ENCODE data around the gene WIPF2.
"Not testable (repeated sequence)": the region's sequence is repeated elsewhere in the genome, so short reads cannot be mapped to it uniquely, and the experiment has no call there.

WIPF2 gene

DNA sequence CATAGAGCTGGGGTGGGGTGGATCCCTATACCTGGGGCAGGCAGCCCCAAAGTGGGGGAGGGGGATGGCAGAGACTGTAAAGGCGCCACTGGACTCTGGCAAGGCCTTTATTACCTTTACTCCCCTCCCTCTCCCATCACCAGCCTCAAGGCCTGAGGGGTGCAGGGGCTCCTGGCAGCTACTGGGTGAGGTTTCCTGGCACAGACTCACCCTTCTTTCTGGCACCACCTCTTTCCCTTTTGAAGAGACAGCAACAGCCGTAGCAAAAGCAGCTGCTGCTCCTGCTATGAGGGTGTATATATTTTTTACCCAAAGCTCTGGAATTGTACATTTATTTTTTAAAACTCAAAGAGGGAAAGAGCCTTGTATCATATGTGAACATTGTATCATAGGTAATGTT, 24.3 kb upstream of the WIPF2 start:
- DNase-seq (ENCODE audit: low read depth): no peak
- Histone ChIP-seq H3K4me1 (ENCODE audit: control insufficient read depth, insufficient read depth, low read length) (peaks cover 6% of the 10 kb centered on the region), H3K4me3 (ENCODE audit: low read length) (no peak overlapping the region), H3K36me3 (ENCODE audit: control insufficient read depth, insufficient read depth, low read length, severe bottlenecking) (peaks cover 3% of the 10 kb centered on the region), H3K27me3 (replicated peaks; ENCODE audit: control insufficient read depth, insufficient read depth, low read length) (no peaks in the 10 kb centered on the region), H3K9me3 (ENCODE audit: control insufficient read depth, low read length) (no peaks in the 10 kb centered on the region), H3K9ac (ENCODE audit: low read length) (no peak overlapping the region)

DNA sequence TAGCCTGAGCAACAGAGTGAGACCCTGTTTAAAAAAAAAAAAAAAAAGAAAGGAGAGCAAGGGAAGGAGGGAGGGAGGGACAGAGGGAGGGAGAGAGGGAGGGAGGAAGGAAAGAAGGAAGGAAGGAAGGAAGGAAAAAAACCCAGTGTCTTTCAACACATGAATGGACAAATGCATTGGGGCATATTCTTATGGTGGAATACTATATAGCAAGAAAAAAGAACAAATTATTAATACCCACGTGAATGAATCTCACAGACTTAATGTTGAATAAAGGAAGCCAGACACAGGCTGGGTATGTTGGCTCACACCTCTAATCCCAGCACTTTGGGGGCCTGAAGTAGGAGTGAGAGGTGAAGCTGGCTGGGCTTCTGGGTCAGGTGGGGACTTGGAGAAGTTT, 21.6 kb upstream of the WIPF2 start:
- H3K36me3 ChIP-seq (ENCODE audit: control insufficient read depth, insufficient read depth, low read length, severe bottlenecking): peaks cover 3% of the 10 kb centered on the region
- DNase-seq (ENCODE audit: low read depth): no peak
- peaks cover 2% of the 10 kb centered on the region for H3K4me1 ChIP-seq (ENCODE audit: control insufficient read depth, insufficient read depth, low read length)
- H3K9me3 ChIP-seq (ENCODE audit: control insufficient read depth, low read length): no peaks in the 10 kb centered on the region
- no peak overlapping the region for H3K4me3 ChIP-seq (ENCODE audit: low read length)
- H3K9ac ChIP-seq (ENCODE audit: low read length): no peak overlapping the region
- H3K27me3 ChIP-seq (replicated peaks; ENCODE audit: control insufficient read depth, insufficient read depth, low read length): no peaks in the 10 kb centered on the region

DNA sequence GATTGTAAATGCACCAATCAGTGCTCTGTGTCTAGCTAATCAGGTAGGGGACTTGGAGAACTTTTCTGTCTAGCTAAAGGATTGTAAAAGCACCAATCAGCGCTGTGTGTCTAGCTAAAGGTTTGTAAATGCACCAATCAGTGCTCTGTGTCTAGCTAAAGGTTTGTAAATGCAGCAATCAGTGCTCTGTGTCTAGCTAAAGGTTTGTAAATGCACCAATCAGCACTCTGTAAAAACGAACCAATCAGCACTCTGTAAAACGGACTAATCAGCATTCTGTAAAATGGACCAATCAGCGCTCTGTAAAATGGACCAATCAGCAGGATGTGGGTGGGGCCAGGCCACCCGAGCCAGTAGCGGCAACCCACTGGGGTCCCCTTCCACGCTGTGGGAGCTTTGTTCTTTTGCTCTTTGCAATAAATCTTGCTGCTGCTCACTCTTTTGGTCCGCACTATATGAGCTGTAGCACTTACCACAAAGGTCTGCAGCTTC, 21.1 kb upstream of the WIPF2 start:
- not testable (repeated sequence) for H3K9me3 ChIP-seq (ENCODE audit: control insufficient read depth, low read length); H3K36me3 ChIP-seq (ENCODE audit: control insufficient read depth, insufficient read depth, low read length, severe bottlenecking); H3K9ac ChIP-seq (ENCODE audit: low read length); DNase-seq (ENCODE audit: low read depth); H3K4me3 ChIP-seq (ENCODE audit: low read length); H3K4me1 ChIP-seq (ENCODE audit: control insufficient read depth, insufficient read depth, low read length); H3K27me3 ChIP-seq (replicated peaks; ENCODE audit: control insufficient read depth, insufficient read depth, low read length)

DNA sequence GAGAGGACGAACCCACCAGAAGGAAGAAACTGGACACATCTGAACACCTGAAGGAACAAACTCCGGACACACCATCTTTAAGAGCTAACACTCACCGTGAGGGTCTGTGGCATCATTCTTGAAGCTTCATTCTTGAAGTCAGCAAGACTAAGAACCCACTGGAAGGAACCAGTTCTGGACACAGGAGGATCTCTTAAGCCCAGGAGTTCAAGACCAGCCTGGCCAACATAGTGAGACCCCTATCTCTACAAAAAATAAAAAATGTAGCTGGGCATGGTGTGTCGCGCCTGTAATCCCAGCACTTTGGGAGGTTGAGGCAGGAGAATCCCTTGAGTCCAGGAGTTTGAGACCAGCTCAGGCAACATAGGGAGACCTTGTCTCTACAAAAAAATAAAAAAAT, 20.5 kb upstream of the WIPF2 start:
- no peak overlapping the region for H3K9ac ChIP-seq (ENCODE audit: low read length)
- H3K4me1 ChIP-seq (ENCODE audit: control insufficient read depth, insufficient read depth, low read length): peaks cover 4% of the 10 kb centered on the region
- no peaks in the 10 kb centered on the region for H3K27me3 ChIP-seq (replicated peaks; ENCODE audit: control insufficient read depth, insufficient read depth, low read length)
- peaks cover 3% of the 10 kb centered on the region for H3K36me3 ChIP-seq (ENCODE audit: control insufficient read depth, insufficient read depth, low read length, severe bottlenecking)
- no peaks in the 10 kb centered on the region for H3K9me3 ChIP-seq (ENCODE audit: control insufficient read depth, low read length)
- H3K4me3 ChIP-seq (ENCODE audit: low read length): no peak overlapping the region
- DNase-seq (ENCODE audit: low read depth): no peak

DNA sequence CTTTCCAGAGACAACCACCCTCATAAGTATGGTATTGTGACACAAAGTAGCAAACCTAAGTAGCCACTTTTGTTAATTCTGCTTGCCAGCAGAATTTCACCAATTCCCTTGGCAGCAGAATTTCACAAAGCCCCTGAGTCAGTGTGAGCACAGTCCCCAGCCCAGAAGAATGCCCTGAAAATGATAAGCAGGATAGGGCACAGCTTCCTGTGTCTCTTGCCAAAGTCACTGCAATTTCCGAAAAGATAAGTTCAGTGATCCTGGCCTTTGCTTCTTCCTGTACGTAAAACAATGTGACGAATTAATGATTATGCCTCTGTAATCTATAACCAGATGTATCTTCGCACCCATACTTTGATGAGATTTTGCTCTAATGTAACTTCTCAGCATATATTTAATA, 16.0 kb upstream of the WIPF2 start:
- no peaks in the 10 kb centered on the region for H3K27me3 ChIP-seq (replicated peaks; ENCODE audit: control insufficient read depth, insufficient read depth, low read length)
- no peaks in the 10 kb centered on the region for H3K9me3 ChIP-seq (ENCODE audit: control insufficient read depth, low read length)
- H3K4me3 ChIP-seq (ENCODE audit: low read length): no peak overlapping the region
- no peaks in the 10 kb centered on the region for H3K36me3 ChIP-seq (ENCODE audit: control insufficient read depth, insufficient read depth, low read length, severe bottlenecking)
- H3K9ac ChIP-seq (ENCODE audit: low read length): no peak overlapping the region
- peaks cover 4% of the 10 kb centered on the region for H3K4me1 ChIP-seq (ENCODE audit: control insufficient read depth, insufficient read depth, low read length)
- DNase-seq (ENCODE audit: low read depth): no peak

DNA sequence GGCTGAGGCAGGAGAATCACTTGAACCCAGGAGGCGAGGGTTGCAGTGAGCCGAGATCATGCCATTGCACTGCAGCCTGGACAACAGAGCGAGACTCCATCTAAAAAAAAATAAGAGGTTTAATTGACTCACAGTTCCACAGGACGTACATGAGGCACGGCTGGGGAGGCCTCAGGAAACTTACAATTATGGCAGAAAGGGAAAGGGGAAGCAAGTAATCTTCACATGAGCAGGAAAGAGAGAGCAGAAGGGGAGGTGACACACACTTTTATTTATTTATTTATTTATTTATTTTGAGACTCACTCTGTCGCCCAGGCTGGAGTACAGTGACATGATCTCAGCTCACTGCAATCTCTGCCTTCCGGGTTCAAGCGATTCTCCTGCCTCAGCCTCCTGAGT, 12.9 kb upstream of the WIPF2 start:
- H3K9ac ChIP-seq (ENCODE audit: low read length); H3K4me3 ChIP-seq (ENCODE audit: low read length); H3K27me3 ChIP-seq (replicated peaks; ENCODE audit: control insufficient read depth, insufficient read depth, low read length); H3K4me1 ChIP-seq (ENCODE audit: control insufficient read depth, insufficient read depth, low read length); H3K36me3 ChIP-seq (ENCODE audit: control insufficient read depth, insufficient read depth, low read length, severe bottlenecking); DNase-seq (ENCODE audit: low read depth); H3K9me3 ChIP-seq (ENCODE audit: control insufficient read depth, low read length): not testable (repeated sequence)

DNA sequence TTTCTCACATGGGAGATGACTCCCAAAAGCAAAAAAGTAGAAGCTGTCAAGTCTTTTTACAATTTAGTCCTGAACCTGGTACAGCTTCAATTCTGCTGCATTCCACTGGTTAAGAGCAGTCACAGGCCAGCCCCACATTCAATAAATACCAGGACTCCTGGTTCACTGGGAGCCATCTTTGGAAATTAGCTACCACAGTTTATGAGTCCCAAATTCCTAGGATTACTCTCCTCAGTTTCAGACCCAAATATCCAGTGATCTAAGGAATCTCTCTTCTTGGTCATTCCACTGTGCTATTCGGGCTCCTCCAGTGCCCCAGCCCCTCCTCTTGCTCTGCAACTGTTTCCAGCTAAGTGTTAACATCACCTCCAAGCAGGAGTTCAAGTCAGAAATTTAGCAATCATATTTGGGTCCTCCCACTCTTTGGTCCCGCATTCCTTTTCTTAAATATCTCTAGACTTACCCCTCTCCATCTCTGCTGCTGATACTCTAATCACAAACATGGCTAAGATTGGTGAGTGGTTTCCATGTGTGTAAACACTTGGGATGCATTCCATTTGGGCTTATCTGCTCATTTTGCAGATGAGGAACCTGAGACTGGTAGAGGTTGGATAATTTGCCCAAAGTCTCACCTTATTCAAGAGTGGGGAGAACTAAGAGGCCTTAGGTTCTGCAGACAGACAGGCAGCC, 9.6 kb upstream of the WIPF2 start:
- no peaks in the 10 kb centered on the region for H3K4me1 ChIP-seq (ENCODE audit: control insufficient read depth, insufficient read depth, low read length)
- no peaks in the 10 kb centered on the region for H3K9me3 ChIP-seq (ENCODE audit: control insufficient read depth, low read length)
- peak; percentile 52 for DNase-seq (ENCODE audit: low read depth)
- H3K4me3 ChIP-seq (ENCODE audit: low read length): no peak overlapping the region
- H3K9ac ChIP-seq (ENCODE audit: low read length): no peak overlapping the region
- H3K27me3 ChIP-seq (replicated peaks; ENCODE audit: control insufficient read depth, insufficient read depth, low read length): no peaks in the 10 kb centered on the region
- no peaks in the 10 kb centered on the region for H3K36me3 ChIP-seq (ENCODE audit: control insufficient read depth, insufficient read depth, low read length, severe bottlenecking)

DNA sequence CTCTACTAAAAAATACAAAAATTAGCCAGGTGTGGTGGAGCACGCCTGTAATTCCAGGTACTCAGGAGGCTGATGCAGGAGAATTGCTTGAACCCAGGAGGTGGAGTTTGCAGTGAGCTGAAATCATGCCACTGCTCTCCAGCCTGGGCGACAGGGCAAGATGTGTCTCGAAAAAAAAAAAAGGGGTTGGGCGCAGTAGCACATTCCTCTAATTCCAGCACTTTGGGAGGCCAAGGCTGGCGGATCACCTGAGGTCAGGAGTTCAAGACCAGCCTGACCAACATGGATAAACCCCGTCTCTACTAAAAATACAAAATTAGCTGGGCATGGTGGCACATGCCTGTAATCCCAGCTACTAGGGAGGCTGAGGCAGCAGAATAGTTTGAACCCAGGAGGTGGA, 5.2 kb upstream of the WIPF2 start:
- not testable (repeated sequence) for H3K4me1 ChIP-seq (ENCODE audit: control insufficient read depth, insufficient read depth, low read length); H3K36me3 ChIP-seq (ENCODE audit: control insufficient read depth, insufficient read depth, low read length, severe bottlenecking); H3K9ac ChIP-seq (ENCODE audit: low read length); DNase-seq (ENCODE audit: low read depth); H3K4me3 ChIP-seq (ENCODE audit: low read length); H3K9me3 ChIP-seq (ENCODE audit: control insufficient read depth, low read length); H3K27me3 ChIP-seq (replicated peaks; ENCODE audit: control insufficient read depth, insufficient read depth, low read length)

DNA sequence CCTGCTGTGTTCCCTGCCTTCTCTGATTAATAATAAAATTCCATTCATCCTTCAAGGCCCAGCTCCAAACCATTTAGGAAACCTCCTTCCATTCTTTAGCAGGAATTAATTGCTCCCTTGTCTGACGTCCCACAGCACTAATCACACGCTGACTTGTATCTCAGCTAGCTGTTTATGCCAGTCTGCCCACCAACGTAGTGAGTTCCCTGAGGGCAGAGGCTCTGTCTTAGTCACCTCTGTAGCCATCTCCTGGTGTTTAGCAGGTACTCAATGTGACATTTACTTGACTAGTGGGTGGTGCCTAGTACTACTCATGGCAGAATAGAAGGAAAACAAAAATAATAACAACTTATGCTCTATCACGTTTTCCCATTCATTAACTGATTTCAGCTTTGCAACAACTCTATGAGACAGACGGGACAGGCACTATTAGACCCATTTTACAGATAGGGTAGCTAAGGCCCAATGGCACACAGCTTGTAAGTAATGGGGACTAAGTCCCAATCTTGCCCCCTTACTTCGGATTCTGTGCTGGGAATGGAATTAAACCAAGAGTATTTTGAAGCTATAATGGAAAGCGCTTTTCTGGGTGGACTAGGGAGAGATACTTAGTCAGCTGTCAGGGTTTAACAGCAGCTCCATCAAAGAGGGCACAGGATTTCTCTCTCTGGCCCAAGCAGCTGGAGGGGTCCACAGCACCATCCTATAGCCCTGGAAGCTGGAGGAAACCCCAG, 931 bp upstream of the WIPF2 start:
- H3K4me3 ChIP-seq (ENCODE audit: low read length): peak overlapping the region; percentile 82
- no peak for DNase-seq (ENCODE audit: low read depth)
- no peaks in the 10 kb centered on the region for H3K36me3 ChIP-seq (ENCODE audit: control insufficient read depth, insufficient read depth, low read length, severe bottlenecking)
- no peaks in the 10 kb centered on the region for H3K27me3 ChIP-seq (replicated peaks; ENCODE audit: control insufficient read depth, insufficient read depth, low read length)
- no peaks in the 10 kb centered on the region for H3K9me3 ChIP-seq (ENCODE audit: control insufficient read depth, low read length)
- H3K9ac ChIP-seq (ENCODE audit: low read length): peak overlapping the region; percentile 75
- H3K4me1 ChIP-seq (ENCODE audit: control insufficient read depth, insufficient read depth, low read length): no peaks in the 10 kb centered on the region

DNA sequence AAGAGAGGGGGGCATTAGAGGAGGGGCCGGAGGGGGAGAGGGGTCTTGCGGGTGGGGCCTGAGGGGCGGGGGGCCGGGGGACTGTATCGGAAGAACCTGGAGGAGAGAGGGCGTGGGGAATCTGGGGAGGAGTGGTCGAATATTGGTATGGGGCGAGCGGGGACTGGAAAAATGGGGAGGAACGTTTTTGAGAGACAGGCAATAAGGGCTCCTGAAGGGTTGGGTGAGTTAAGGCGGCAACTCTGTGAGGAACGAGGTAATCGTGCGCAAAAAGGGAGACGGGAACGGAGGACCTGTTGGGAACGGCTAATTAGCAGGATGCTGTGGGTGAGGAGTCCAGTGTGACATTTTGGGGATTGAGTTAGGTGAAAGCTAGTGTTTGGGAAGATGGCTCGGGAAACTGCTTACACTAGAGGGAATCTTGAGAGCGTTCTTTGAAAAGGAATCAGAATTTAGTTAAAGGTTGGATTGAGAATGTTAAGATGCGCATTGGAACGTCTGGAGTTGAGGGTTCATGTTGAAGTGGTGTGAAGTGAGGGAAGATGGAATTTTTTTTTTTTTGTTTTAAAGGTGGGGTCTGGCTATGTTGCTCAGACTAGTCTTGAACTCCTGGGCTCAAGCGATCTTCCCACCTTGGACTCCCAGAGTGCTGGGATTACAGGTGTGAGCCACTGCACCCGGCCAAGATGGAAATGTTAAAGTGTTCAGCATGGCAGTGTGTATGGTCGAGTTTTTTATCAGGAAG, 662 bp downstream of the WIPF2 start:
- H3K9me3 ChIP-seq (ENCODE audit: control insufficient read depth, low read length): no peaks in the 10 kb centered on the region
- H3K36me3 ChIP-seq (ENCODE audit: control insufficient read depth, insufficient read depth, low read length, severe bottlenecking): no peaks in the 10 kb centered on the region
- H3K27me3 ChIP-seq (replicated peaks; ENCODE audit: control insufficient read depth, insufficient read depth, low read length): no peaks in the 10 kb centered on the region
- peak; percentile 77 for DNase-seq (ENCODE audit: low read depth)
- H3K4me1 ChIP-seq (ENCODE audit: control insufficient read depth, insufficient read depth, low read length): peaks cover 5% of the 10 kb centered on the region
- H3K4me3 ChIP-seq (ENCODE audit: low read length): peak overlapping the region; percentile 91
- peak overlapping the region; percentile 84 for H3K9ac ChIP-seq (ENCODE audit: low read length)
